Dermis microvascular lymphatic vessel endothelial cell (primary cell): ENCODE results near the gene TANC1. TPM values are rescaled to one million over a fixed set of nuclear protein-coding genes. Genes with fewer than 3 reads are reported as not detected.

ENCODE experiments used
- DNase-seq, 2 donors: peaks; one replicate each; pipeline versions ENCODE4 v3.0.0 to v3.0.0-alpha.2; 2010; ENCODE audit warnings: low read depth in 2 of 2
- total RNA-seq: library from RNA; depleted of rRNA; stranded (reverse); fragments of >200 nt; gene quantifications from 2 replicates; pipeline ENCODE4 v1.2.1, GENCODE V29; 2014

The TANC1 gene
- total RNA-seq, 1 donor from 2014 or later = 49.7 TPM

GRCh38 chr2:159211447-159212396 is 243.3 kb downstream of the TANC1 start:
- DNase-seq = no peak

GRCh38 chr2:159213296-159213695 is 244.9 kb downstream of the TANC1 start:
- DNase-seq = no peak

GRCh38 chr2:159214325-159214865 is 246.0 kb downstream of the TANC1 start:
- no peak for DNase-seq

GRCh38 chr2:159215116-159215515 is 246.7 kb downstream of the TANC1 start:
- DNase-seq = no peak

GRCh38 chr2:159217676-159218075 is 249.2 kb downstream of the TANC1 start:
- no peak for DNase-seq

GRCh38 chr2:159218389-159218788 is 249.9 kb downstream of the TANC1 start:
- no peak for DNase-seq

- DNase-seq = no peak
Measured at GRCh38 chr2:159219394-159219998, 251.1 kb downstream of the TANC1 start.

- DNase-seq = no peak
Measured at GRCh38 chr2:159224061-159224813, 255.8 kb downstream of the TANC1 start.

GRCh38 chr2:159225025-159226016 is 256.9 kb downstream of the TANC1 start:
- peak in 1 of 2 donors; percentile 35 for DNase-seq

GRCh38 chr2:159226059-159226461 is 257.6 kb downstream of the TANC1 start:
- peak in 1 of 2 donors; percentile 65 for DNase-seq

- DNase-seq = no peak
Measured at GRCh38 chr2:159226608-159227385, 258.4 kb downstream of the TANC1 start.

GRCh38 chr2:159227467-159227866 is 259.0 kb downstream of the TANC1 start:
- DNase-seq = no peak

GRCh38 chr2:159228081-159228581 is 259.7 kb downstream of the TANC1 start:
- no peak for DNase-seq

GRCh38 chr2:159229476-159230144 is 261.2 kb downstream of the TANC1 start:
- no peak for DNase-seq

- DNase-seq = no peak
Measured at GRCh38 chr2:159230145-159230877, 261.9 kb downstream of the TANC1 start.

GRCh38 chr2:159232456-159233170 is 264.2 kb downstream of the TANC1 start:
- peak; percentile 21 to 23 for DNase-seq

- DNase-seq = no peak
Measured at GRCh38 chr2:159234868-159235267, 266.4 kb downstream of the TANC1 start.

- DNase-seq = no peak
Measured at GRCh38 chr2:159243529-159243928, 275.1 kb downstream of the TANC1 start.
